Sigmoid colon (tissue), 4 donors: ENCODE data around the gene USP2.

Source experiments
- EP300 ChIP-seq, 4 donors: sonication (generic); formaldehyde crosslinking; IDR thresholded peaks; one replicate each; pipeline ENCODE4 v1.6.1; 2017; ENCODE audit warnings: antibody characterized with exemption in 4 of 4
- POLR2A ChIP-seq, 2 donors: fragments of 450-650 bp; IDR thresholded peaks; one replicate each; pipeline ENCODE4 v1.6.1; 2016; ENCODE audit warnings: antibody characterized with exemption in 2 of 2, mild to moderate bottlenecking in 2 of 2, moderate library complexity in 2 of 2
- POLR2AphosphoS5 ChIP-seq, 4 donors: sonication (generic); formaldehyde crosslinking; IDR thresholded peaks; one replicate each; pipeline ENCODE4 v1.6.1; 2017; ENCODE audit warnings: antibody characterized with exemption in 4 of 4
- TF ChIP-seq, protein P1 (sequence below), 4 experiments: fragments of 450-650 bp in 3 of 4; fragments of 200-600 bp in 1 of 4; IDR thresholded peaks; one replicate each; pipeline ENCODE4 v1.5.1; 2016 to 2019; ENCODE audit warnings: antibody characterized with exemption in 4 of 4, mild to moderate bottlenecking in 3 of 4, moderate library complexity in 2 of 4

DNA sequence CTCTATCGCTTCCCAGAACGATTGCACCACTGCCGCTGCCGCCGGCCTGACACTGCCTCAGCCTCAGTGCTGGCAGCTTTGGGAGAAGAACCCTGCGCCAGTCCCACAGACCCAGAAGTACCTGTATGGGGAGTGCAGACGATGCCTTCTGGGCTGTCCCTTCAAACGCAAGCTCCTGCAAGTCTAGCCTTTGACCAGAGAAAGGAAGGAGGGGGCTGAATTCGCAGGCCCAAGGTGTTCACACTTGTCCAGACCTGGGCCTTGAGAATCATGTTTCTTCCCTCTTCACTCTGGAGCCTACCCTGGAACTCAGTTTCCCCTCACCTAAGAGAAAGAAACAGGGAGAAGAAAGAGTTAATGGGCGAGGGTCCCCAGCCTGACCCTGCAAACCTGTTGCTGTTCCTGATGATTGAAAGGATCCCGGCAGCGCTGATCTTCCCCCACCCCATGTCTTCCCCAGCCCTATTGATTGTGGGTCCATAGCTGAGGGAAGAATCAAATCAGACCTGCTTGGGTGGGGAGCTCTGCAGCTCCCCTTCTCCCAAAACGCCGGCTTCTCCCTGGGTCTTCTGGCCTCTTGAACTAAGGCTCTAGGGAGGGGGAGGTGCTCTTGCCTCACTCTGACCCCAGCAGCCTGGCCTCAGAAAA is 63.8 kb downstream of the USP2 start:
- TF ChIP-seq, protein P1, sequence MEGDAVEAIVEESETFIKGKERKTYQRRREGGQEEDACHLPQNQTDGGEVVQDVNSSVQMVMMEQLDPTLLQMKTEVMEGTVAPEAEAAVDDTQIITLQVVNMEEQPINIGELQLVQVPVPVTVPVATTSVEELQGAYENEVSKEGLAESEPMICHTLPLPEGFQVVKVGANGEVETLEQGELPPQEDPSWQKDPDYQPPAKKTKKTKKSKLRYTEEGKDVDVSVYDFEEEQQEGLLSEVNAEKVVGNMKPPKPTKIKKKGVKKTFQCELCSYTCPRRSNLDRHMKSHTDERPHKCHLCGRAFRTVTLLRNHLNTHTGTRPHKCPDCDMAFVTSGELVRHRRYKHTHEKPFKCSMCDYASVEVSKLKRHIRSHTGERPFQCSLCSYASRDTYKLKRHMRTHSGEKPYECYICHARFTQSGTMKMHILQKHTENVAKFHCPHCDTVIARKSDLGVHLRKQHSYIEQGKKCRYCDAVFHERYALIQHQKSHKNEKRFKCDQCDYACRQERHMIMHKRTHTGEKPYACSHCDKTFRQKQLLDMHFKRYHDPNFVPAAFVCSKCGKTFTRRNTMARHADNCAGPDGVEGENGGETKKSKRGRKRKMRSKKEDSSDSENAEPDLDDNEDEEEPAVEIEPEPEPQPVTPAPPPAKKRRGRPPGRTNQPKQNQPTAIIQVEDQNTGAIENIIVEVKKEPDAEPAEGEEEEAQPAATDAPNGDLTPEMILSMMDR (IDR thresholded peaks at IDR 0.05): no peak
- TF ChIP-seq POLR2A (IDR thresholded peaks at IDR 0.05) (no peak), EP300 (IDR thresholded peaks at IDR 0.05) (no peak), POLR2AphosphoS5 (IDR thresholded peaks at IDR 0.05) (peak in 1 of 4 donors; percentile 31)
